NCI-H2196 treated with DMSO at 0.1 percent for 48 hours (cell line): Measurements from ENCODE around the gene RRP7A.
"Not testable (repeated sequence)": the region's sequence is repeated elsewhere in the genome, so short reads cannot be mapped to it uniquely, and the experiment has no call there.

ENCODE experiments used
- DNase-seq: peaks from one replicate; lab custom pipeline; 2025; ENCODE audit not compliant: unreplicated experiment; lab: John Stamatoyannopoulos, UW

The RRP7A gene, protein sequence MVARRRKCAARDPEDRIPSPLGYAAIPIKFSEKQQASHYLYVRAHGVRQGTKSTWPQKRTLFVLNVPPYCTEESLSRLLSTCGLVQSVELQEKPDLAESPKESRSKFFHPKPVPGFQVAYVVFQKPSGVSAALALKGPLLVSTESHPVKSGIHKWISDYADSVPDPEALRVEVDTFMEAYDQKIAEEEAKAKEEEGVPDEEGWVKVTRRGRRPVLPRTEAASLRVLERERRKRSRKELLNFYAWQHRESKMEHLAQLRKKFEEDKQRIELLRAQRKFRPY

DNA sequence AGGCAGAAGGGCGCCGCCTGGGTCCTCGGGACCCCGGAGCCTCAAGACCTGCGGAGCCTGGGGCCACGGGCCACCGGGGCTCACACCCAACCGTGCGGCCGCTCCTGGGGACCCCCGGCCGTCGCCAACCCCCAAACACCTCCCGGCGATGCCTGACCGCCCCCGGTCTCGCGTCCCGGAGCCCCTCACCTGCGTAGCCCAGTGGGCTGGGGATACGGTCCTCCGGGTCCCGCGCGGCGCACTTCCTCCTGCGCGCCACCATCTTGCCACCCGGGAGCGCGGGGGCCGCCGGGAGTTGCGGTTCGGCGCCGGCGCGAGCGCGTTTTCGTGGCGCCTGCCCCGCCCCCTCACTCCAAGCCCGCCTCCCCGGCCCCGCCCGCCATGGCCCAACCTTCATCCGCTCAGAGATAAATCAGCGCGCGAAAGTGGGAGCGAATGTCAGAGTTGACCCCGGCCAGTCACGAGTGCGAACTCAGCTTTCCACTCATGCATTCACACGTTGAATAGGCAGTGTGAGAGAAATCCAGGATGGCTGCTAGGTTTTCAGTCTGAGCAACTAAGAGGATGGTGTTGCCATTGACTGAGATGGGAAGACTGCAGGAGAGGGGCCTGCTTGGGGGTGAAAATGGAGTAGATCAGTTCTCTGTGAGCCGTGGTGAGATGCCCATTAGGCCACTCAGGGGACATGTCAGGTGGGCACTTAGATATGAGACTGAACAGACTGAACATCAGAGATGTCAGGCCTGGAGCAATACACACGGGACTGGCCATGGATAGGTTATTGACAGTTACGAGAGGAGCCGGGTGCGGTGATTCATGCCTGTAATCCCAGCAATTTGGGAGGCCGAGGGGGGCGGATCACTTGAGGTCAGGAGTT is at the start of gene RRP7A:
RRP7A (minus strand) TSS at position 272 of the 877 bp plus-strand sequence; CDS start at position 262, 10 bp downstream.
- peak; percentile 71 for DNase-seq

DNA sequence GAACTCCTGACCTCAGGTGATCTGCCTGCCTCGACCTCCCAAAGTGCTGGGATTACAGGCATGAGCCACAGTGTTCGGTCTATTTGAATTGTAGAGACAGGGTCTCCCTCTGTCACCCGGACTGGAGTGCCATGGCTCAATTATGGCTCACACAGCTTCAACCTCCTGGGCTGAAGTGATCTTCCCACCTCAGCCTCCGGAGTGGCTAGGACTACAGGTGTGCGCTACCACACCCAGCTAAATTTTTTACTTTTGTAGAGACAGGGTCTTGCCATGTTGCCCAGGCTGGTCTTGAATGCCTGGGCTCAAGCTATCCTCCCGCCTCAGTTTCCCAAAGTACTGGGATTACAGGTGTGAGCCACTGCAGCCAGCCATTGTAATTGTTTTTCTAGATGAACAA is 48.4 kb upstream of the RRP7A start:
- not testable (repeated sequence) for DNase-seq

DNA sequence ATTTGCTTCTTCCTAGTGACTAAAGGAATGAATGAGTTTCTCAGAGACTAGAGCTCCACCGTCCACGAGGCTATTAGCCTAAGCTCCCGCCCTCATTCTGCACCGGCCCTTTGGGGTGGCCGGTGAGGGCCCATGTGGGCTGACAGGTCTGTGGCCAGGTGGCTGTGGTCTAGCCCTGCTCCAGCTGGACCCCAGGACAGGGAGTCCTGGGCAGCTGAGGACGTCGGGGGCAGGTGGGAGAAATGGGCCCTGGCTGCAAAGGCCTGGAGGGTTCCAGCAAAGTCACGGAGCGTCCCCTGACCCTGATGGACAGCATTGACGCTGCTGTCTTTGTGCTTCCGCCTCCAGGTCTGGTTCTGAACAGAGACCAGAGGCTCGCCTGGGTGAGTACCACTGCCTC is 46.4 kb upstream of the RRP7A start:
- DNase-seq = no peak

DNA sequence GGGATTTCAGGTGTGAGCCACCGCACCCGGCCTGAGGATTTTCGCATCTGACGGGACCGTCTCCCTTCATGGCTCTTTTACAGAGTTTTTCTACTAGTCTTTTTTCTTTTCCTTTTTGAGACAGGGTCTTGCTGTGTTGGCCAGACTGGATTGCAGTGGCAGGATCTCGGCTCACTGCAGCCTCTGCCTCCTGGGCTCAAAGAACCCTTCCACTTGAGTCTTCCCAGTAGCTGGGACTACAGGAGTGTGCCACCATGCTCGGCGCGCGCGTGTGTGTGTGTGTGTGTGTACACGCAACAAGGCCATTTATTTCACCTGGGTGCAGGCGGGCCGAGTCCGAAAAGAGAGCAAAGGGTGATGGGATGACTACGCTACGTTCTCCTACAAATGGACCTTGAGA is 45.1 kb upstream of the RRP7A start:
- DNase-seq = no peak

DNA sequence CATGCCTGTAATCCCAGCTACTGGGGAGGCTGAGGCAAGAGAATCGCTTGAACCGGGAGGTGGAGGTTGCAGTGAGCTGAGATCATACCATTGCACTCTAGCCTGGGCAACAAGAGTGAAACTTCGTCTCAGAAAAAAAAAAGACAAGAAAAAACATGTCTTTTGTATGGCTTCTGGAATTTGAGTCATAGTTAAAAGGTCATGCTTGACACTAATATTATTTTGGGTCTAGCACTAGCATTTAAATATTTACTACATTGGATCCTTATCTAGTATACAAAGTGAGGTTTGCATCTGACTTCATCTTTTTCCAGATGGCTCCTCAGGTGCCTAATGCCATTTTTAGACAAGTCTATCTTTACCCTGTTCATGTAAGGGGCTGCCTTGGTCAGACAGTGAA is 44.3 kb upstream of the RRP7A start:
- not testable (repeated sequence) for DNase-seq

DNA sequence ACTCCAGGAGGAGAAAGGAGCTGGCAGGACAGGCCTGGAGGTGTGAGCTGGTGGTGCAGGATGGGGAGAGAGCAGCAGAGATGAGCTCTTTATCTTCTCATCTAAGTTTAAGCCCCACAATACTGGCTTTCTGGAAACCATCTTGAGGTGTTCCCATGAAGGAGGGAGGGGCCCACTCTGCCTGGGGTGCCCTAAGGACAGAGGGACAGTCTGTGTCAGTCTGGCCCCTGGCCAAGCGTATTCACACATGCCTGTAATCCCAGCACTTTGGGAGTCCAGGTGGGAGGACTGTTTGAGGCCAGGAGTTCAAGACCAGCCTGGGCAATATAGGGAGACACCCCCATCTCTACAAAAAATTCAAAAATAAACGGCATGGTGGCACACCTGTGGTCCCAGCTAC is 43.1 kb upstream of the RRP7A start:
- DNase-seq = no peak

DNA sequence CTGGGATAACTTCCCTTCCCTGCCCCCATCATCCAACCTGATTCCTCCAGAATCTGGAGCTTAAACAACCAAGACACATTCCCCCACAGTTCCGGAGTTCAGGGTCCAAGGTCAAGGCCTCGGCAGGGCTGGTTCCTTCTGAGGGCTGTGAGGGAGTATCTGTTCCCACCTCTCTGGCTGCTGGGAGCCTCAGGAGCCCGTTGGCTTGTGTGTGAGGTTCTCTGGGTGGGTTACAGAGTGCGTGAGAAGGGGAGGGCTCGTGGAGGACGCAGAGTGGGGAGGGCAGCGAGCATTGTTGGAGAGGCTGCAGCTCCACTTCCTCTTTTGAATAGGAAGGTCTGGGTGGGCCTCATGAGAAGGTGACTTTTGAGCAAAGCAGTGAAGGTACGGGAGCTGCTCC is 42.7 kb upstream of the RRP7A start:
- no peak for DNase-seq

DNA sequence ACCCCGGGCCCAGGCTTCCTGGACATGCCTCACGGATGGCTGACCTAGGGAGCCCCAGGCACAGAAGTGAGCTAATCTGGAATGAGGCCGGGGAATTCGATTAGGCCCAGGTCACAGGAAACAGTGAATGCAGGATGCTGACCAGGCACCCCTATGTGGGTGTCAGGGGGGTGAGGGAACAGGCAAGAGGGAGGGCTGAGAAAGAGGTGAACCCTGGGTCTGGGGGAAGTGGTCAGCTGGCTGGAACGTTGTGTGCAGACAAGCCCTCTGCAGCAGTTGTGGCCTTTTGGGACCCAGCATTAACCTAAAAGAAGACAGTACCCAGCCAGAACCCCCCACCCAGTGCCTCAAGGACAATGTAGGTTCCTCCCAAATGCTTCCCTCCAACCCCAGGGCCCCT is 42.3 kb upstream of the RRP7A start:
- DNase-seq = no peak

DNA sequence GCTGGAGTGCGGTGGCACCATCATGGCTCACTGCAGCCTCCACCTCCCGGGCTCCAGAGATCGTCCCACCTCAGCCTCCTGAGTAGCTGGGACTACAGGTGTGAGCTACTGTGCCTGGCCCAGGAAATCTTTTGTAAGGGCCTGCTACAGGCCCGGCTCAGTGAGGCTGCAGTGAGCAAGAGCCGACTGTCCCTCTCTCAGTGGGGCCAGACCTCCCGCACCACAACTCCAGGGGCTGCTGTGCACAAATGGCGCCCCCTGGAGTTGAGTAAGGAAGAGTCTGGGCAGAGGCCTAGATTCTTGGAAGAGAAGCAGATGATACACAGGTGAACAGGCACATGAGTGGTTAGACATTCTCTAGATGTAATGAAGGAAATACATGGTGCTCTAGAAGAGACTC is 41.2 kb upstream of the RRP7A start:
- DNase-seq = no peak

DNA sequence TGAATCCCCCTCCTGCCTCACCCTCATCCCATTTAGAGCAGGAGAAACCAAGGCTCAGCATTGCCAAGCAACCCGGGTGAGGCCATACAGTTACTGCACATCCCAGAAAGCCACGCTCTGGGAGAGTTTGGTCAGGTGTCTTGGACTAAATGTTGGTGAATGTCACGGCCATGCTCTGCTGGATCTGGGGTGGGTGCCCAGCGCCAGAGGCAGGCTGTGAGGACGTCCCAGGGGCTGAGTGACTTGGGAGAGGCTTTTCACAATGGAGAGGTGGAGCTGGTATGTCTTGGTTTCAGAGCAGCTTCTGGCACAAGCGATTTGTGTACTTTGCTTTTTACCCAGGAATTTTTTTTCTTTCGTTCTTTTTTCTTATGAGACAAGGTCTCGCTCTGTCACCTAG is 40.8 kb upstream of the RRP7A start:
- no peak for DNase-seq

DNA sequence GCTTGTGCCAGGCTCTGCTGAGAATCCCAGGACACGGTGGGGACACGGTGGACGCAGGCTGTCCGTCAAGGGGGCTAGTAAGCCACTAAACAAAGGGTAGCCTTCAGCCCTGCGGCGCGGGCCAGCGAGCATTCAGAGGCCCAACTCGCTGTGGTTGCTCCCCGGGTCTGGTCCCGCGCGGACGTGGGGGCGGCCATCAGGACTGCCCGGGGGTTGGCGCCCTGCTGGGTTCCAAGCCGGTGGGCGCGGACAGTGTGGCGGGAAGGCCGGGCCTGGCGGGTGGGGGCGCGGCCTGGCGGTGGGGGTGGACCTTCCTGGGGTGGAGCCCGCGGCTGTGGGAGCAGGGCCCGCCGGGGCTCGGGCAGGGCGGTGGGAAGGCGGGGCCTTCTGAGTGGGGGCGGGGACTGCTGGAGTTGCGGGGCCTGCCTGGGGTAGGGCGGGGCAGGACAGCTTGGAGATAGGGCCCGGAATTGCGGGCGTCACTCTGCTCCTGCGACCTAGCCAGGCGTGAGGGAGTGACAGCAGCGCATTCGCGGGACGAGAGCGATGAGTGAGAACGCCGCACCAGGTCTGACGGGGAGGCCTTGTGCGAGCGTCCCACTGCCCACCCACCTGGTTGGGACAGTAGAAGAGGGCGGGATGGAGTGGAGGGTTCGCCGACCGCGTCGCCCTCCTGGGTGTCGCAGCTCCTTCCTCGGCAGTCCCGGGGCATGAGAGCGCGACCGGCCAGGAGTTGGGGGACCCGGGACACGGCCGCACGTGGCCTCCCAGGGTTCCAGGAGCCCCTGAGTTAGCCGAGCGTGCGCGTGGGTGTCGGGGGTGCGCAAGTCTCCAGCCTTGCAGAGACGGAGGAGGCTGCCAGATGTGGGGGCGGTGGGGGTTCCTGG is 34.1 kb upstream of the RRP7A start, which contains the start of gene SERHL2:
SERHL2 (plus strand) TSS at position 482 of the 887 bp plus-strand sequence; CDS start at position 547, 65 bp downstream.
- no peak for DNase-seq

DNA sequence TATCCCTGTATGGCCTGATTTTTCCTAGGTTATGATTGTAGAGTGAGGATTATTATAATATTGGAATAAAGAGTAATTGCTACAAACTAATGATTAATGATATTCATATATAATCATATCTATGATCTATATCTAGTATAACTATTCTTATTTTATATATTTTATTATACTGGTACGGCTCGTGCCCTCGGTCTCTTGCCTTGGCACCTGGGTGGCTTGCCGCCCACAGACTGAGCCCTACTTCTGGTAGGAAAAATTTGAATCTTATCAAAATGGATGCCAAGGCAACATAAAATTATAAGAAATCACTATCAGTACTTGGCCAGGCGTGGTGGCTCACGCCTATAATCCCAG is 32.7 kb upstream of the RRP7A start:
- not testable (repeated sequence) for DNase-seq

DNA sequence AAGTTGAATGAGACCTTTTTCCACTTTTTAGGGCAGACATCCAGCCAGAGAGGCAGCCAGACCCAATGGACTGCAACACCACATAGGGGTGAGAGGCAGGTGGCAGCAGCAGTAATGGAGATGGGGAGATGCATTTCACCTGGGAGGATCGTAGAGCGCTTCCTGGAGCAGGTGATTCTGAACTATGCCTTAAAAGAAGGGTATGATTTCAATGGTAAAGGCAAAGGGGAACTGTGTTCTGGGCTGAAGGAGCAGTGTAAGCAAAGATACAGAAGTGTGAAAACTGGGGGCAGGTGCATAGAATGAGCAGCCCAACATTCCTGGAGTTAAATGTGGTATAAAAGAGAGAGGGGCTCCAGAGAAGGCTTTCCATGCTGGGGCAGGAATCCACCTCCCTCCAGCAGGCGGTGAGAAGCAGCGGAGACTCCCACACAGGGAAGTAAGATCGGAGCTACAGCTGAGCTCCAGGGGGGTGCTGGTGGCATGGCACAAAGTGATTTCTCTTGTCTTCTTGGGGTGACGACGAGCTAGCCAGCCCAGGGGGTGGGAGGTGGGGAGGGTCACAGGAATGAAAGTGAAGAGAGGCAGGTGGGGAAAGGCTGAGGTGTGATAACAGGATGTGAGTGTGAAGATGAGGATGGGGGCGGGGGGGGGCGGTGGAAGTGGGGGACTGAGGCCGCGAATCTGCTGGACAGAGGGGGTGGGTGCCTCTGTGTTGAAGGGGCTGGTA is 29.9 kb upstream of the RRP7A start:
- DNase-seq = no peak

DNA sequence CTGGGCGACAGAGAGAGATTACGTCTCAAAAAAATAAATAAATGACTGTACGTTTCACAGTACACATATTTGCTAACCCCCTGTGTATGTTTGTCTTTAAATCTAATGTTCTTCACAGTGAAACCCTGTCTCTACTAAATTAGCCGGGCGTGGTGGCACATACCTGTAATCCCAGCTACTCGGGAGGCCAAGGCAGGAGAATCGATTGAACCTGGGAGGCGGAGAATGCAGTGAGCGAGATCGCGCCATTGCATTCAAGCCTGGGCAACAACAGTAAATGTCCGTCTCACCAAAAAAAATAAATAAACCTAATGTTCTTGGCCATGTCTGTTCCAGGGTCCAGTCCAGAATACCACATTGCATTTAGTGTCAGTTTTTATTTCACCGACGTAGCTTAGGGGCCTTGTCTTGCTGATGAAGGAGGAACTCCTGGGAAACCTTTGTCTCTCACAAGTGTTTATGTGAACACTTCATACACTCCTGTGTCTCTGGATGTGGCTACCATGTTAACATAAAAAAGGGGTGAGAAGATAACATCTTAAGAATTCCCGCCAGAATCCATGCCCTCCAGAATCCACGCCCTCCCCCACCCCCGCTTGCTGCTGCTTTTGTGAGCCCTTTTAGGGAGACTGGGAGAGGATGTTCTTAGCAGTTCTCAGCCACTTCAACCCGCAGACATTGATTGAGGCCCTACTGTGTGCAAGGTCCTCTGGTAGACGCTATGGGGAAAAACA is 29.2 kb upstream of the RRP7A start:
- no peak for DNase-seq

DNA sequence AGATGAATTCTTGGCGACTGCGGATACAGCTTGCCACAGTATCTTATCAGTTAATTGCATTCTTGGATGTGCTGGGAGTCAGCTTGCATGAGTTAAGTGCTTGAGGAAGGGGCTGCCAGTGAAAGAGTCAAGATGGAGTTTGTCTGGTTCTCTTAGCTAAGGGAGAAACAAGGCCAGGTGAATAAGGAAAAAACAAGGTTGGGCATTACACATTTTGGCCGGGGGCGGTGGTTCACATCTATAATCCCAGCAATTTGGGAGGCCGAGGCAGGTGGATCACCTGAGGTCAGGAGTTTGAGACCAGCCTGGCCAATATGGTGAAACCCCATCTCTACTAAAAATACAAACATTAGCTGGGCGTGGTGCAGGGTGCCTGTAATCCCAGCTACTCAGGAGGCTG is 28.5 kb upstream of the RRP7A start:
- DNase-seq = not testable (repeated sequence)

DNA sequence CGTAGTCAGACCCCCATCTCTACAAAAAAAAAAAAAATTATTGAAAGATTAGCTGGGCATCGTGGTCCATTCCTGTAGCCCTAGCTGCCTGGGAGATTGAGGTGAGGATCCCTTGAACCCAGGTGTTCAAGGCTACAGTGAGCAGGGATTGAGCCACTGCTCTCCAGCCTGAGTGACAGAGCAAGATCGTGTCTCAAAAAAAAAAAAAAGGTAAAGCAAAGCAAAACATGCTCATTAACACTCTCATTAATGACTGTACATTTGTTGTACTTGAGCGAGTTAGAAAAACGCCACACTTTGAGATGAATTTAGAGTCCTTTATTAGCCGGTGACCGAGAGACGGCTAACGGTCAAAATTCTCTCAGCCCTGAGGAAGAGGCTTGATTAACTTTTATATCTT is 28.0 kb upstream of the RRP7A start:
- DNase-seq = no peak

DNA sequence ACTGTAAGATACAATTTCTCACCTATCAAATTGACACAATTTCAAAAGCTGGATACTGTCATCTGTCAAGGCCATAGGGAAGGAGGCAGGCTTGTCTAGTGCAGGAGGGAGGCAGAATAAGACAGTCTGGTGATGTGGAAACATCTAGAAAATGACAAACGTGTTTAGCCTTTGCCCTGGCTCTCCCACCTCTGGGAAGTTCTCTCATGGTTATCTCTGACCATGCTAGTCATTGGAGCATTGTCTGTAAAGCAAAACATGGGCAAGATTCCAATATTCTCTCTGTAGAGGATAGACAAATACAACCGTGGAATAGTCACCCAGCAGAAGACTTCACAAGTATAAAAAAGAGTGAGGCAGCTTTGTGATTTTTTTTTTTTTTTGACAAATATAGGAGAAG is 25.1 kb upstream of the RRP7A start:
- peak; percentile 40 for DNase-seq

DNA sequence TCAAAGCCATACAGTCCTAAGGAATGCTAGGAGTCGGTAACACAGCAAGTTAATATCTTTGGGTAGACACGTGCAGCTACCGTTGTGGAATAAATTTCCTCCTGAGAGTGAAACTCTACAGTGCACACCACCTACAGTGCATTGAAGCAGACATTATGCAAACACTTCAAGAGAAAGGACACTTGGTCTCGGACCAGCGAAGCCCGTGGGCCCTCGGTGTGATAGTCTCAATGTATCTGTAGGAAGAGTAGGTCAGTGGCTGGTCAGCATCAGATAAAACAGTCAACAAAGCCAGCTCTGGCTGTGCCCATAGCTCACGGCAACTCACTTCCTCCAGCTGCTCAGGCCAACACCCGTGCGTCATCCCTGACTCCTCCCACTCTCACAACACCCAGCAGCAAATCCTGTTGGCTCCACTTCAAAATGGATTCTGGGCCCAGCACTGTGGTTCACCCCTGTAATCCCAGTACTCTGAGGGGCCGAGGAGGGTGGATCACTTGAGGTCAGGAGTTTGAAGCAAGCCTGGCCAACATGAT is 19.7 kb upstream of the RRP7A start:
- not testable (repeated sequence) for DNase-seq

DNA sequence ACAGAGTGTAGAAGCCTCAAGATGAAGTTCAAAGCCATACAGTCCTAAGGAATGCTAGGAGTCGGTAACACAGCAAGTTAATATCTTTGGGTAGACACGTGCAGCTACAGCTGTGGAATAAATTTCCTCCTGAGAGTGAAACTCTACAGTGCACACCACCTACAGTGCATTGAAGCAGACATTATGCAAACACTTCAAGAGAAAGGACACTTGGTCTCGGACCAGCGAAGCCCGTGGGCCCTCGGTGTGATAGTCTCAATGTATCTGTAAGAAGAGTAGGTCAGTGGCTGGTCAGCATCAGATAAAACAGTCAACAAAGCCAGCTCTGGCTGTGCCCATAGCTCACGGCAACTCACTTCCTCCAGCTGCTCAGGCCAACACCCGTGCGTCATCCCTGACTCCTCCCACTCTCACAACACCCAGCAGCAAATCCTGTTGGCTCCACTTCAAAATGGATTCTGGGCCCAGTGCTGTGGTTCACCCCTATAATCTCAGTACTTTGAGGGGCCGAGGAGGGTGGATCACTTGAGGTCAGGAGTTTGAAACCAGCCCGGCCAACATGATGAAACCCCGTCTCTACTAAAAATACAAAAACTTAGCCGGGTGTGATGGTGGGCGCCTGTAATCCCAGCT is 17.7 kb upstream of the RRP7A start:
- not testable (repeated sequence) for DNase-seq
